Kidney epithelial cell (primary cell): Measurements from ENCODE around the gene ATG9A. TPM values are rescaled to one million over a fixed set of nuclear protein-coding genes. Genes with fewer than 3 reads are reported as not detected.

ENCODE experiments used
- DNase-seq: peaks from one replicate; pipeline ENCODE4 v3.0.0-alpha.2; 2010; ENCODE audit warnings: low read depth
- H3K27me3 ChIP-seq: 2 replicates; pipeline ENCODE4 v1.6.0; 2011; ENCODE audit warnings: low read length; ENCODE audit not compliant: control insufficient read depth, insufficient read depth
- H3K36me3 ChIP-seq: 2 replicates; pipeline ENCODE4 v1.5.1; 2011; ENCODE audit warnings: low read length; ENCODE audit not compliant: control insufficient read depth, insufficient read depth
- H3K4me3 ChIP-seq: 2 replicates; pipeline ENCODE4 v1.5.1; 2011; ENCODE audit warnings: low read depth, mild to moderate bottlenecking, control low read depth, low read length
- total RNA-seq: library from RNA; depleted of rRNA; stranded (reverse); fragments of >200 nt; gene quantifications from 2 replicates; pipeline ENCODE4 v1.2.3, GENCODE V29; 2015
- TF ChIP-seq, protein P1 (sequence below): IDR thresholded peaks from 2 replicates; pipeline ENCODE4 v1.5.1; 2011; ENCODE audit warnings: mild to moderate bottlenecking, moderate library complexity, low read length, control low read depth, inconsistent platforms; ENCODE audit not compliant: insufficient read depth, poor library complexity, severe bottlenecking

Gene ATG9A
- total RNA-seq, 1 donor from 2014 or later: 46.1 TPM

DNA sequence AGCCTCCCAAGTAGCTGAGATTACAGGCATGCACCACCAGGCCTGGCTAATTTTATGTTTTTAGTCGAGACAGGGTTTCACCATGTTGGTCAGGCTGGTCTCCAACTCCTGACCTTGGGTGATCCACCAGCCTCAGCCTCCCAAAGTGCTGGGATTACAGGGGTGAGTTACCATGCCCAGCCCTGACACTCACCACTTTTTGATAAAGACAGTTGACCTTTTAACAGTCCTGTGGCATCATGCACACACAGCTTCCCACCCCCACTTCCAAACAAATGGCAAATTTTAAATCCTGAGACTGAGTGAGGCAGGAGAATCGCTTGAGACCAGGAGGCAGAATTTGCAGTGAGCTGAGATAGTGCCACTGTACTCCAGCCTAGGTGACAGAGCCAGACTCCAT, 43.6 kb upstream of the ATG9A start:
- Histone ChIP-seq H3K27me3 (no peaks in the 10 kb centered on the region), H3K36me3 (no peaks in the 10 kb centered on the region)

DNA sequence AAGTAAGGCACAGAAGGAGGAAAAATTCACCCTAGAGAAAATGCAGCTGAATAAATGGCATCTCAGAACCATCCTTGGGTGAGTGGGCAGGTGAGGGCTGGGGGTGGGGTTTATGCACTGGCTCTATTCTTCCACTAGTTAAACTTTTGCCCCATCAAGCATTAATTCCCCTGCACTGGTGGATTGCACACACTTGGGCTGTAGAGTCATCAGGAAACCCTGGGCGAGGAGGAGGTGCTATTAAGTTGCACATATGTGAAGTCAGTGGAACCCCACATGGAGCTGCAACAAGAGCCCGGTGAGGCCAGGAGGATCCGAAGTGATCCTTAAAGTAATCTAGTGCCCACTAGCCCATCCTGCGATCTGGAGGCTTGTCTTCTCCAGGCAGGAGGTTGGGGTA, 42.9 kb upstream of the ATG9A start:
- TF ChIP-seq, protein P1, sequence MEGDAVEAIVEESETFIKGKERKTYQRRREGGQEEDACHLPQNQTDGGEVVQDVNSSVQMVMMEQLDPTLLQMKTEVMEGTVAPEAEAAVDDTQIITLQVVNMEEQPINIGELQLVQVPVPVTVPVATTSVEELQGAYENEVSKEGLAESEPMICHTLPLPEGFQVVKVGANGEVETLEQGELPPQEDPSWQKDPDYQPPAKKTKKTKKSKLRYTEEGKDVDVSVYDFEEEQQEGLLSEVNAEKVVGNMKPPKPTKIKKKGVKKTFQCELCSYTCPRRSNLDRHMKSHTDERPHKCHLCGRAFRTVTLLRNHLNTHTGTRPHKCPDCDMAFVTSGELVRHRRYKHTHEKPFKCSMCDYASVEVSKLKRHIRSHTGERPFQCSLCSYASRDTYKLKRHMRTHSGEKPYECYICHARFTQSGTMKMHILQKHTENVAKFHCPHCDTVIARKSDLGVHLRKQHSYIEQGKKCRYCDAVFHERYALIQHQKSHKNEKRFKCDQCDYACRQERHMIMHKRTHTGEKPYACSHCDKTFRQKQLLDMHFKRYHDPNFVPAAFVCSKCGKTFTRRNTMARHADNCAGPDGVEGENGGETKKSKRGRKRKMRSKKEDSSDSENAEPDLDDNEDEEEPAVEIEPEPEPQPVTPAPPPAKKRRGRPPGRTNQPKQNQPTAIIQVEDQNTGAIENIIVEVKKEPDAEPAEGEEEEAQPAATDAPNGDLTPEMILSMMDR: no peak
- Histone ChIP-seq H3K4me3 (no peak overlapping the region), H3K27me3 (no peaks in the 10 kb centered on the region), H3K36me3 (no peaks in the 10 kb centered on the region)
- no peak for DNase-seq

More for the DNA sequence above, 43.6 kb upstream of the ATG9A start:
- DNase-seq: no peak
- TF ChIP-seq, protein P1: no peak
- H3K4me3 ChIP-seq: no peak overlapping the region

DNA sequence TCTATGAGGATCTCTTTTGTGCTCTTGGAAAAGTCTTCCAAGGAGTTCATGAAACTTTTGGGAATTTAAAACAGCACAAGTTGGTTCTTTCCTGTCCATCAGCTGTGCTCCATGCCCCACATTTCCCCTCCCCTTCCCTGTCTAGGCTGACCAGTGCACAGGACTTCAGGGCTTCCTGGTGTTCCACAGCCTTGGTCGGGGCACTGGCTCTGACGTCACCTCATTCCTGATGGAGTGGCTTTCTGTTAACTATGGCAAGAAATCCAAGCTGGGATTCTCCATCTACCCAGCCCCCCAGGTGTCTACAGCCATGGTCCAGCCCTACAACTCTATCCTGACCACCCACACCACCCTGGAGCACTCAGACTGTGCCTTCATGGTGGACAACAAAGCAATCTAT, 41.6 kb upstream of the ATG9A start:
- no peak for DNase-seq
- TF ChIP-seq, protein P1: no peak
- Histone ChIP-seq H3K36me3 (no peaks in the 10 kb centered on the region), H3K27me3 (no peaks in the 10 kb centered on the region), H3K4me3 (no peak overlapping the region)

DNA sequence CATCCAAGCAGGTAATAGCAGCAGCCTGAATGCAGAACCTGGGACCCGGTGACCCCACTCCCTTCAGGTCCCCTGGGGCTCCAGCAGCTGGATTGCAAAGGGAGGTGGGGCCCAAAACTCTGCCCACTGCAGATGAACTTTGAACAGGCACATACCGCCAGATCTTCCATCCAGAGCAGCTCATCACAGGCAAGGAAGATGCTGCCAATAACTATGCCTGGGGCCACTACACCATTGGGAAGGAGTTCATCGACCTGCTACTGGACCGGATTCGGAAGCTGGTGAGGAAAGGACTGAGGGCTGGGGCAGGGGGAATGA, 40.6 kb upstream of the ATG9A start:
- no peak for DNase-seq
- Histone ChIP-seq H3K4me3 (no peak overlapping the region), H3K36me3 (no peaks in the 10 kb centered on the region), H3K27me3 (no peaks in the 10 kb centered on the region)
- TF ChIP-seq, protein P1: no peak

DNA sequence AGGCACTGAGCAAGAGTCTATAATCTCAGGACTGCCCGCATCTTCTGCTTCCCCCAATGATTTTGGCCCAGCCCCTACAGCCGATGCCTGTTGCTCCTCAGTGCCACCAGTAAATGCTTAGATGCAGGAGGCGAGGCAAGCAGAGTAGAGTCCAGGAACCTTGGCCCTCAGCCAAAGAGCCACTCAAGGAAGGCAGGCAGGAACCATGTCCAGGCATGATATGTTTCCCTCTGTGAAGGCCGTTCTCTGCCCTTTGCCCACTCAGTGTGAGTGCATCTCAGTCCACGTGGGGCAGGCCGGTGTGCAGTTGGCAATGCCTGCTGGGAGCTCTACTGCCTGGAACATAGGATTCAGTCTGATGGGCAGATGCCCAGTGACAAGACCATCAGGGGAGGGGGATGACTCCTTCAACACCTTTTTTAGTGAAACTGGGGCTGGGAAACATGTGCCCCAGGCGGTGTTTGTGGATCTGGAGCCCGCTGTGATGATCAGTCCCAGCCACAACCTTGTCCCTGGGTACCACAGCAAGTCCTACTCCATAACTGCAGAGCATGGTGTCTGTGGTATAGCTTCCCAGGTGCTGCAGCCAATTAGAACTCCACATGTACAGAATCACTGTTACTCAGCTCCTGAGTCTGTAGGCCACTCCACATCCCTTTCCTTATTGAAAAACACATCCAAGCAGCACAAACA, 40.1 kb upstream of the ATG9A start:
- no peak for DNase-seq

DNA sequence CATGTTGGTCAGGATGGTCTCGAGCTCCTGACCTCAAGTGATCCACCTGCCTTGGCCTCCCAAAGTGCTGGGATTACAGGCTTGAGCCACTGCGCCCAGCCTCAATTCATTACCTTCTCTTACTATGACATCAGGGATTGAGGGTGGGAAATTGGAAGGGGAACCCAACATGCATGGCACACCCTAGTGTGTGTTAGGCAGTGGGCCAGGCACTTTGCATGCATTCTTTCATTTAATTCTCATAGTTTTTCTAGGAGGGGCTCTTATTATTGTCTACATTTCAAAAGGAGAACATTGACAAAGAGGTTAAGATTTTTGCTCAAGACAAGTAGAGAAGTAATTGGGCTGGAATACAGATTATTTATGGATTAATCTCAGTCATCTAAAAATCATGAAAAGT, 38.9 kb upstream of the ATG9A start:
- Histone ChIP-seq H3K27me3 (no peaks in the 10 kb centered on the region), H3K4me3 (no peak overlapping the region), H3K36me3 (no peaks in the 10 kb centered on the region)
- TF ChIP-seq, protein P1: no peak
- DNase-seq: no peak

More for the DNA sequence above, 40.1 kb upstream of the ATG9A start:
- no peaks in the 10 kb centered on the region for H3K36me3 ChIP-seq
- H3K4me3 ChIP-seq: no peak overlapping the region
- TF ChIP-seq, protein P1: no peak
- no peaks in the 10 kb centered on the region for H3K27me3 ChIP-seq
